Measurements from ENCODE around the gene FBXO17.

Gene FBXO17

GRCh38 chr19:38915329-38916321 lies 59.9 kb downstream of the FBXO17 start:
- DNase-seq (ENCODE audit: low spot score), result no peak

GRCh38 chr19:38913958-38914357 lies 61.6 kb downstream of the FBXO17 start:
- no peak for DNase-seq (ENCODE audit: low spot score)

- no peak for DNase-seq (ENCODE audit: low spot score)
Observed at GRCh38 chr19:38912600-38913514, 62.7 kb downstream of the FBXO17 start.

GRCh38 chr19:38911388-38912001 lies 64.0 kb downstream of the FBXO17 start:
- no peak for DNase-seq (ENCODE audit: low spot score)

- DNase-seq (ENCODE audit: low spot score), result no peak
Observed at GRCh38 chr19:38910488-38910887, 65.1 kb downstream of the FBXO17 start.

GRCh38 chr19:38908911-38909310 lies 66.6 kb downstream of the FBXO17 start:
- DNase-seq (ENCODE audit: low spot score), result no peak

GRCh38 chr19:38907670-38908069 lies 67.9 kb downstream of the FBXO17 start:
- DNase-seq (ENCODE audit: low spot score), result no peak

- no peak for DNase-seq (ENCODE audit: low spot score)
Observed at GRCh38 chr19:38907227-38907626, 68.3 kb downstream of the FBXO17 start.

GRCh38 chr19:38905620-38906019 lies 69.9 kb downstream of the FBXO17 start:
- DNase-seq (ENCODE audit: low spot score), result no peak

- DNase-seq (ENCODE audit: low spot score), result no peak
Observed at GRCh38 chr19:38904581-38905539, 70.7 kb downstream of the FBXO17 start.

GRCh38 chr19:38901683-38902082 lies 73.9 kb downstream of the FBXO17 start:
- no peak for DNase-seq (ENCODE audit: low spot score)

- no peak for DNase-seq (ENCODE audit: low spot score)
Observed at GRCh38 chr19:38900743-38901190, 74.8 kb downstream of the FBXO17 start.

- no peak for DNase-seq (ENCODE audit: low spot score)
Observed at GRCh38 chr19:38900202-38900629, 75.3 kb downstream of the FBXO17 start.

- DNase-seq (ENCODE audit: low spot score), result peak; percentile 100
Observed at GRCh38 chr19:38899447-38900201, 75.9 kb downstream of the FBXO17 start, which contains the start of the genes NFKBIB and SIRT2. Gene NFKBIB, plus strand, starts transcription at chr19:38899969. Its CDS starts 64 bp downstream, at chr19:38900033. Gene SIRT2, minus strand, starts transcription at chr19:38899618. Its CDS starts 97 bp downstream, at chr19:38899521.

GRCh38 chr19:38898788-38899446 lies 76.6 kb downstream of the FBXO17 start:
- peak; percentile 12 for DNase-seq (ENCODE audit: low spot score)

- DNase-seq (ENCODE audit: low spot score), result no peak
Observed at GRCh38 chr19:38894968-38895367, 80.6 kb downstream of the FBXO17 start.

GRCh38 chr19:38893341-38893771 lies 82.2 kb downstream of the FBXO17 start:
- no peak for DNase-seq (ENCODE audit: low spot score)

GRCh38 chr19:38892841-38893240 lies 82.7 kb downstream of the FBXO17 start:
- DNase-seq (ENCODE audit: low spot score), result no peak

- no peak for DNase-seq (ENCODE audit: low spot score)
Observed at GRCh38 chr19:38891771-38892170, 83.8 kb downstream of the FBXO17 start.
